Sigmoid colon (tissue), 7 donors: Measurements from ENCODE around the gene SLIT1. TPM values are rescaled to one million over a fixed set of nuclear protein-coding genes. Genes with fewer than 3 reads are reported as not detected.

ENCODE experiments used
- DNase-seq: peaks from one replicate; pipeline ENCODE4 v3.0.0-alpha.2; 2019
- H3K27ac ChIP-seq, 4 donors: fragments of 200-600 bp; sonication (generic); one replicate each; pipeline ENCODE4 v1.5.1; 2016 to 2019; ENCODE audit warnings: mild to moderate bottlenecking in 1 of 4
- H3K27me3 ChIP-seq, 3 donors: fragments of 200-600 bp; sonication (generic); one replicate each; pipeline ENCODE4 v1.5.1; 2019; ENCODE audit warnings: mild to moderate bottlenecking in 1 of 3
- H3K36me3 ChIP-seq, 4 donors: fragments of 200-600 bp; sonication (generic); one replicate each; pipeline ENCODE4 v1.5.1; 2016 to 2019
- H3K4me1 ChIP-seq, 4 donors: fragments of 200-600 bp; sonication (generic); one replicate each; pipeline ENCODE4 v1.5.1; 2017 to 2019
- H3K4me3 ChIP-seq, 4 donors: fragments of 200-600 bp; sonication (generic); one replicate each; pipeline ENCODE4 v1.5.1; 2017 to 2019; ENCODE audit warnings: mild to moderate bottlenecking in 2 of 4, moderate library complexity in 1 of 4
- H3K9me3 ChIP-seq, 4 donors: fragments of 200-600 bp in 3 of 4; sonication (generic) in 3 of 4; one replicate each; pipeline versions ENCODE4 v1.5.1 to v1.6.1; 2013 to 2019
- CTCF ChIP-seq, 4 experiments: fragments of 450-650 bp in 3 of 4; fragments of 200-600 bp in 1 of 4; IDR thresholded peaks; one replicate each; pipeline ENCODE4 v1.5.1; 2016 to 2019; ENCODE audit warnings: antibody characterized with exemption in 4 of 4, mild to moderate bottlenecking in 3 of 4, moderate library complexity in 2 of 4
- EP300 ChIP-seq, 4 donors: sonication (generic); formaldehyde crosslinking; IDR thresholded peaks; one replicate each; pipeline ENCODE4 v1.6.1; 2017; ENCODE audit warnings: antibody characterized with exemption in 4 of 4
- POLR2A ChIP-seq, 2 donors: fragments of 450-650 bp; IDR thresholded peaks; one replicate each; pipeline ENCODE4 v1.6.1; 2016; ENCODE audit warnings: antibody characterized with exemption in 2 of 2, mild to moderate bottlenecking in 2 of 2, moderate library complexity in 2 of 2
- POLR2AphosphoS5 ChIP-seq, 4 donors: sonication (generic); formaldehyde crosslinking; IDR thresholded peaks; one replicate each; pipeline ENCODE4 v1.6.1; 2017; ENCODE audit warnings: antibody characterized with exemption in 4 of 4
- WGBS, 2 donors: extraction: QIAGEN DNeasy Blood & Tissue Kit; methylation state at CpG; one replicate each; pipeline ENCODE4 v1.1.7; 2013; 5-methylcytosine and 5-hydroxymethylcytosine counted together
- intact Hi-C: fragments of 100-400 bp; cut with DNase I; formaldehyde crosslinking; loops from one replicate; pipeline ENCODE4 v1.15.1; 2023
- polyA plus RNA-seq, 3 donors: library from polyadenylated mRNA; stranded (reverse); fragments of 200-250 nt; gene quantifications; one replicate each; pipeline ENCODE4 v1.2.3, GENCODE V29; 2013
- total RNA-seq, 4 donors: library from RNA; depleted of rRNA; stranded (reverse); fragments of >200 nt; gene quantifications; one replicate each; pipeline ENCODE4 v1.1.0, GENCODE V29; 2016
- donor health status: healthy with polysubstance abuse.
- donor health status: Bipolar disorder and iron deficiency.
- donor health status: healthy.

The SLIT1 gene
- total and polyA plus RNA-seq, 7 donors = under 0.01 to 1.4 (median 0.58) TPM; not detected in 1

DNA sequence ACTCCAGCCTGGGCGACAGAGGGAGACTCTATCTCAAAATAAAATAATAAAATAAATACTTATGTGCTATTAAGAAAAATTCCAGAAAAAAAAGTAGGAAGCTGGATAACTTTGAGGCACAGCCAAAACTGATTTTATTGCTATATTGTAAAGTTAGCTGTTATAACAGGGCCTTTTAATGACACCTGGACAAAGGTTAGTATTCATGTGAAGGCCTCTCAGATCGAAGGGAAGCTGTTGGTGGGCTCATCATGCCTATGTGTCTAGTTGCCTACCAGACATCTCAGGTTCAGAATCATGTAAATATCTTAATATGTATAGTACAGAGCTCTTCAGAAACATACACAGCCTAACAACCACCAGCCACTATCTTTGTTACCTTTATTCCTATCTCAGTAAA lies 210.6 kb downstream of the SLIT1 start:
- intact Hi-C loops = no loop called here
- no peaks in the 10 kb centered on the region for H3K9me3 ChIP-seq

DNA sequence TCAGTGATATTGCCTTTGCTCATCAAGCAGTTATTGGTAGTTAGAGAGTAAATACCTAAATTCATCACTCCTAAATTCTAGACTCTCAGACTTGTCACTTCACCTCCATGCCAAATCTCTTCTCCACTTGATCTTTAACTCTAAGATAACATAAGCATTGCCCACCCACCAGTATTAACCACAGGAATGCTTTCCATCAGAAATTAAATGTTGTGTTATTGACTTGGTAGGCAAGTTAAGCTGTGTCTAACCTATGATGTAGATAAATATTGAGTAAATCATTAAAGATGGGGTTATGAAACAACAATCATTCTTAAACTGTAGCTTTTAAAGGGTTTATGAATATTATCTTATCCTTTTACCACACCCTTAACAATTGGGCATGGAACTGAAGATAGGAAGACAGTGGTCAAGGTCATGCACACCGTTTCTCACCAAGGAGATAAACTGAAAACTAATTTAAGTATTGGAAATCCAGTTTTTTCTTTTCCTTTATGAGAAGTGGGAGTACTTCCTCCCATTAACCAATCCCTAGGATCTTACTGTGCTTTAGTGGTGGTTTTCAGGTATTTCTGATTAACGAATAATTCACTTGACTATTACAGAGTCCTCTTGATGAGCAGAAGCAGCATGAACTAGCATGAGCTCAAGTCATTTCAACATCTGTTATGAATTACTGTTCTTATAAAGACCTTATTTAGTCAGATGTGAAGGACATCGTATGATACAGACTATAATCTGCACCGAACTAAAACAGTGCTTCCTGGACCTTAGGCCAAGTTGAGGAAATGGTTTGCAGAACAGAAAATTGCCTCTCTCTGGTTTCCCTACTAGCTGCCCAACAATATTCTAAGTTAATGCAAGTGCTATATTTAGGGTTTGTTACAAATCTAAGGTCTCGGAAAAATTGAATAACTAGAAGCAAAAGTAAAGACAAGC lies 211.7 kb downstream of the SLIT1 start:
- no peak for TF ChIP-seq POLR2AphosphoS5 (IDR thresholded peaks at IDR 0.05)
- TF ChIP-seq CTCF (IDR thresholded peaks at IDR 0.05) = no peak
- no peak for TF ChIP-seq POLR2A (IDR thresholded peaks at IDR 0.05)
- TF ChIP-seq EP300 (IDR thresholded peaks at IDR 0.05) = no peak
- no peaks in the 10 kb centered on the region for H3K27me3 ChIP-seq
- no peaks in the 10 kb centered on the region for H3K9me3 ChIP-seq
- no peaks in the 10 kb centered on the region for H3K4me1 ChIP-seq
- WGBS, 2 donors = 38 to 58% methylated on average over 5 of the region's 5 CpGs
- H3K36me3 ChIP-seq = no peaks in the 10 kb centered on the region
- H3K27ac ChIP-seq = no peak overlapping the region
- no peak overlapping the region for H3K4me3 ChIP-seq
- intact Hi-C loops = no loop called here
- no peak for DNase-seq

More for the DNA sequence above, 210.6 kb downstream of the SLIT1 start:
- WGBS, 2 donors = 18 to 69% methylated on average over 2 of the region's 2 CpGs
- TF ChIP-seq POLR2AphosphoS5 (IDR thresholded peaks at IDR 0.05) = no peak
- TF ChIP-seq EP300 (IDR thresholded peaks at IDR 0.05) = no peak
- TF ChIP-seq POLR2A (IDR thresholded peaks at IDR 0.05) = no peak
- TF ChIP-seq CTCF (IDR thresholded peaks at IDR 0.05) = no peak
- H3K27me3 ChIP-seq = no peaks in the 10 kb centered on the region
- no peaks in the 10 kb centered on the region for H3K36me3 ChIP-seq
- H3K4me1 ChIP-seq = no peaks in the 10 kb centered on the region
- no peak overlapping the region for H3K27ac ChIP-seq
- no peak for DNase-seq
- H3K4me3 ChIP-seq = no peak overlapping the region

- Histone ChIP-seq H3K27me3 (no peaks in the 10 kb centered on the region), H3K36me3 (no peaks in the 10 kb centered on the region), H3K27ac (no peak overlapping the region), H3K4me1 (no peaks in the 10 kb centered on the region), H3K4me3 (no peak overlapping the region), H3K9me3 (no peaks in the 10 kb centered on the region)
- no peak for TF ChIP-seq POLR2AphosphoS5 (IDR thresholded peaks at IDR 0.05)
- no peak for TF ChIP-seq EP300 (IDR thresholded peaks at IDR 0.05)
- no peak for TF ChIP-seq CTCF (IDR thresholded peaks at IDR 0.05)
- TF ChIP-seq POLR2A (IDR thresholded peaks at IDR 0.05) = no peak
- no peak for DNase-seq
- intact Hi-C loops = no loop called here
- WGBS, 2 donors = 85 to 90% methylated on average over 1 of the region's 1 CpG
Measured at GRCh38 chr10:96972264-96972663, 213.5 kb downstream of the SLIT1 start.

DNA sequence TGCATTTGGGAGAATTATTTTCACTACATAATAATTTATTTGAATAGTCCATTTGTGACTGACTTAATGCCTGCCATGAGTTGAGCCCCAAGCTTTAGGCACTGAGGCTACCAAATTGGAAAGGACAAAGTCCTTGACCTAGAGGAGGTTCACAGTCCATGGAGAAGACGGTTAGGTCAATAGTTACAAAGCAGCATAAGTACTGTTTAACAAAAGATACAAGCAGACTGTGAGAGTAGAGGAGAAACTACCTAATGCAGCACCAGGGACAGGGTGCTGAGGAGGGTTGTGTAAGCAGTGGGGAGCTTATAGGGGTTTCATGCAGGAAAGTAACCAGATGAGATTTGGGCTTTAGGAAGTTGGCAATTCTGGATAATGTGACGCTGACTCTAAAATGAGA lies 214.4 kb downstream of the SLIT1 start:
- H3K36me3 ChIP-seq = no peaks in the 10 kb centered on the region
- TF ChIP-seq POLR2AphosphoS5 (IDR thresholded peaks at IDR 0.05) (no peak), EP300 (IDR thresholded peaks at IDR 0.05) (no peak), CTCF (IDR thresholded peaks at IDR 0.05) (no peak), POLR2A (IDR thresholded peaks at IDR 0.05) (no peak)
- intact Hi-C loops = no loop called here
- H3K27me3 ChIP-seq = no peaks in the 10 kb centered on the region
- H3K9me3 ChIP-seq = no peaks in the 10 kb centered on the region
- 70 to 85% methylated on average over 2 of the region's 2 CpGs for WGBS, 2 donors
- no peak overlapping the region for H3K4me3 ChIP-seq
- no peak overlapping the region for H3K27ac ChIP-seq
- no peak for DNase-seq
- H3K4me1 ChIP-seq = no peaks in the 10 kb centered on the region
